Caco-2 (cell line): ENCODE results near the gene SLIRP. TPM values are rescaled to one million over a fixed set of nuclear protein-coding genes. Genes with fewer than 3 reads are reported as not detected.

Experiments used
- BruUV-seq: library from RNA; stranded (reverse); fragments of 400-500 nt; replicated peaks from 2 replicates; lab custom pipeline; 2021; lab: Mats Ljungman, UMichigan
- CTCF ChIA-PET: fragments of 300-600 bp; sonication (Branson Sonifier 250); formaldehyde crosslinking; loops from one replicate; lab custom pipeline; 2022; ENCODE audit warnings: antibody characterized with exemption; lab: Charles Lee
- POLR2A ChIA-PET: fragments of 300-600 bp; sonication (Branson Sonifier 250); formaldehyde crosslinking; loops from one replicate; lab custom pipeline; 2022; ENCODE audit warnings: antibody characterized with exemption; lab: Charles Lee
- DNase-seq, 2 experiments: peaks; one replicate each; pipeline versions ENCODE4 v3.0.0 to v3.0.0-alpha.2; 2020 to 2022
- H3K27me3 ChIP-seq: replicated peaks from 2 replicates; pipeline ENCODE4 v1.6.0; 2011; ENCODE audit warnings: low read length; ENCODE audit not compliant: control insufficient read depth, insufficient read depth
- H3K36me3 ChIP-seq: 2 replicates; pipeline ENCODE4 v1.5.1; 2011; ENCODE audit warnings: low read length; ENCODE audit not compliant: control insufficient read depth, insufficient read depth
- H3K4me1 ChIP-seq: fragments of 250-450 bp; sonication (Bioruptor Pico); 2 replicates; pipeline ENCODE4 v1.5.1; 2020; ENCODE audit warnings: mild to moderate bottlenecking
- H3K4me3 ChIP-seq: 2 replicates; pipeline ENCODE4 v1.5.1; 2011; ENCODE audit warnings: low read depth, mild to moderate bottlenecking, control low read depth, low read length
- H3K9me3 ChIP-seq: fragments of 250-450 bp; sonication (Bioruptor Pico); 2 replicates; pipeline ENCODE4 v1.5.1; 2020; ENCODE audit warnings: mild to moderate bottlenecking, moderate library complexity
- H3K27ac Mint-ChIP-seq: one replicate; pipeline ENCODE4 v1.8.0; 2022; ENCODE audit warnings: mixed read lengths; ENCODE audit not compliant: unreplicated experiment
- H3K27me3 Mint-ChIP-seq: one replicate; pipeline ENCODE4 v1.8.0; 2022; ENCODE audit warnings: mixed read lengths; ENCODE audit not compliant: insufficient read depth, unreplicated experiment
- H3K36me3 Mint-ChIP-seq: one replicate; pipeline ENCODE4 v1.8.0; 2022; ENCODE audit warnings: mild to moderate bottlenecking, mixed read lengths; ENCODE audit not compliant: insufficient read depth, unreplicated experiment
- H3K4me1 Mint-ChIP-seq: one replicate; pipeline ENCODE4 v1.8.0; 2022; ENCODE audit warnings: low read depth, mixed read lengths; ENCODE audit not compliant: unreplicated experiment
- H3K4me3 Mint-ChIP-seq: one replicate; pipeline ENCODE4 v1.8.0; 2022; ENCODE audit warnings: mild to moderate bottlenecking, moderate library complexity, mixed read lengths; ENCODE audit not compliant: unreplicated experiment
- H3K9me3 Mint-ChIP-seq: one replicate; pipeline ENCODE4 v1.8.0; 2022; ENCODE audit warnings: mixed read lengths; ENCODE audit not compliant: unreplicated experiment
- CTCF ChIP-seq, 2 experiments: fragments of 200-600 bp in 1 of 2; IDR thresholded peaks; 1 replicate in 1 of 2; 2 replicates in 1 of 2; pipeline versions ENCODE4 v1.5.1 to v1.8.0; 2011 to 2022; ENCODE audit warnings: antibody characterized with exemption in 1 of 2, control low read depth in 1 of 2, inconsistent platforms in 1 of 2, low read depth in 1 of 2, low read length in 1 of 2, mild to moderate bottlenecking in 1 of 2, moderate library complexity in 1 of 2; ENCODE audit not compliant: insufficient read depth in 1 of 2, severe bottlenecking in 1 of 2, unreplicated experiment in 1 of 2
- intact Hi-C: fragments of 100-400 bp; cut with micrococcal nuclease; formaldehyde crosslinking; loops from one replicate; pipeline ENCODE4 v1.10.0; 2022; ENCODE audit not compliant: unreplicated experiment
- total RNA-seq: library from RNA; stranded (reverse); gene quantifications from 2 replicates; pipeline ENCODE4 v1.2.3, GENCODE V29; 2022

The SLIRP gene
- total RNA-seq, 1 experiment from 2014 or later = 204 TPM

- peaks cover 60% of the 10 kb centered on the region for H3K36me3 Mint-ChIP-seq
- intact Hi-C loops = no loop called here
- peak in 1 of 2 experiments; percentile 26 for DNase-seq
These were observed 33.0 kb upstream of the SLIRP start for GRCh38 chr14:77674931-77675330.

DNA sequence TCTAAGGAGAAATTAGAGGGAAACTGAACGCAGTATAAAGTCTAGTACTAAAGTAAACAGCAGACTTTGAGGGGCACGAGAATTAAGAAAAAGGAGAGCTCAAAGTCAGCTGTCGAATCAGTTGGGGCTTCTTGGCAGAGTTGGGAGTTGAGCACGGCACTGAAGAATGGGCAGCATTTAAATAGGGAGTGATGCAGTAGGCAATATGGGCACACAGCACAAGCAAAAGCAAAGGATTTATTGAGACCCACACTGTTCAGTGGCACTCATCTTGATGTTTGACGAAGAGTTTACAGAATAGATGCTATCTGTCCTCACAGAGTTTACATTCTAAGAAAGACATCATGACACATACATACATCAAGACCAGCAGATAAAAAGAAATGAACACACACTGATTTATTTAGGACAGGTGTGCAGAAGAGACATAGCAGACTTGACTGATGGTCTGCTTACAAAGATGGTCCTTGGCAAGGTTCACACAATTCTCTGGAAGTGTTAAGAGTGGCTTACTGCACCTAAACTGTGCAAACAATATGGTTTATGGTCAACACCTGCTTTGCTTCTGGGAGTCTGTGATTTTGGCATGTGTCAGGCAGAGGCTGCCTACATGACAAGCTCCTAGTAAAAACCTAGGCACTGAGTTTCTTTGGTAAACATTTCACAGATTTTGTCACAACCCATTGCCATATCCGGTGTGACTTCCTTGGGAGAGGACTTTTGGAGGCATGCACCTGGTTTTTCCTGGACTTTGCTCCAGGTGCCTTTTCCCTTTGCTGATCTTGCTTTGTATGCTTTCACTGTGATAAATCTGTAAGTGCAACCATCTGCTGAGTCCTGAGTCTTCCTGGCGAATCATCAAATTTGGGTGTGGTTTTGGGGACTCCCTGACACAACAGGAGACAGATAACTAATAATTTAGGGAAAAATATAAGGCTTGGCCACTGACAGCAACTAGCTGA, 26.4 kb upstream of the SLIRP start:
- Mint-ChIP-seq H3K27ac (no peak overlapping the region), H3K4me1 (peaks cover 8% of the 10 kb centered on the region)
- POLR2A ChIA-PET = no interaction called here

More at GRCh38 chr14:77674931-77675330, 33.0 kb upstream of the SLIRP start:
- peaks cover 3% of the 10 kb centered on the region; the same call in 1 of the 2 replicates for H3K36me3 ChIP-seq
- H3K9me3 Mint-ChIP-seq = no peaks in the 10 kb centered on the region
- ChIA-PET CTCF (no interaction called here), POLR2A (no interaction called here)
- no peaks in the 10 kb centered on the region for H3K27me3 Mint-ChIP-seq
- no peaks in the 10 kb centered on the region for H3K4me1 Mint-ChIP-seq
- no peaks in the 10 kb centered on the region for H3K4me1 ChIP-seq
- no peak for TF ChIP-seq CTCF (IDR thresholded peaks at IDR 0.05; ENCODE audit: insufficient read depth in 1 of 2, low read depth in 1 of 2, low read length in 1 of 2, severe bottlenecking in 1 of 2, unreplicated experiment in 1 of 2)
- no TSS peak for BruUV-seq
- no peak overlapping the region for H3K27ac Mint-ChIP-seq
- H3K4me3 Mint-ChIP-seq = no peak overlapping the region
- no peaks in the 10 kb centered on the region for H3K9me3 ChIP-seq
- no peak overlapping the region for H3K4me3 ChIP-seq
- no peaks in the 10 kb centered on the region for H3K27me3 ChIP-seq

More for the DNA sequence above, 26.4 kb upstream of the SLIRP start:
- Histone ChIP-seq H3K27me3 (no peaks in the 10 kb centered on the region), H3K4me1 (peaks cover 14% of the 10 kb centered on the region), H3K36me3 (no peaks in the 10 kb centered on the region), H3K4me3 (no peak overlapping the region), H3K9me3 (no peaks in the 10 kb centered on the region)
- no peaks in the 10 kb centered on the region for H3K9me3 Mint-ChIP-seq
- CTCF ChIA-PET = interaction anchor here (0.6 kb wide), 1 partner anchor 77 kb away, joined by 9 read pairs; no protein-coding TSS in a partner anchor
- DNase-seq = peak; percentile 42 to 56
- H3K27me3 Mint-ChIP-seq = no peaks in the 10 kb centered on the region
- peaks cover 33% of the 10 kb centered on the region for H3K36me3 Mint-ChIP-seq
- intact Hi-C loops = no loop called here
- TF ChIP-seq CTCF (IDR thresholded peaks at IDR 0.05; ENCODE audit: insufficient read depth in 1 of 2, low read depth in 1 of 2, low read length in 1 of 2, severe bottlenecking in 1 of 2, unreplicated experiment in 1 of 2) = no peak
- BruUV-seq = no TSS peak
- H3K4me3 Mint-ChIP-seq = no peak overlapping the region
